ENCODE measurements around the gene XRCC6.

DNA sequence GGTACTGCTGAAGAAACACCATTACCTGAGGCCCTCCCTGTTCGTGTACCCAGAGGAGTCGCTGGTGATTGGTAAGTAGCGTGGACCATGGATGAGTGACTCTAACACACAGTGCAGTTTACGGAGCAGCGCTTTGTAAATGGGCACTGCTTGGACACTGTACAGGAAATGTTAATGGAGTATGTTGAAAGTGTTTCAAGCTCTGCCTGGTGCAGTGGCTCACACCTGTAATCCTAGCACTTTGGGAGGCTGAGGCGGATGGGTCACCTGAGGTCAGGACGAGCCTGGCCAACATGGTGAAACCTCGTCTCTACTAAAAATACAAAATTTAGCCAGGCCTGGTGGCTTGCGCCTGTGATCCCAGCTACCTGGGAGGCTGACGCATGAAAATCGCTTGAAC, 29.7 kb downstream of the XRCC6 start:
- TF ChIP-seq CBX3 (IDR thresholded peaks at IDR 0.05; ENCODE audit: low read depth) (no peak), SIN3A (IDR thresholded peaks at IDR 0.05; ENCODE audit: low read depth) (no peak), EZH2 (IDR thresholded peaks at IDR 0.05) (no peak), ATF3 (IDR thresholded peaks at IDR 0.05) (no peak), POLR2A (IDR thresholded peaks at IDR 0.05; ENCODE audit: borderline replicate concordance, extremely low read depth, insufficient read depth, insufficient read length) (no peak), RAD21 (IDR thresholded peaks at IDR 0.05; ENCODE audit: low read depth) (no peak), EZH2phosphoT487 (IDR thresholded peaks at IDR 0.05; ENCODE audit: borderline replicate concordance) (no peak), POLR2AphosphoS5 (IDR thresholded peaks at IDR 0.05; ENCODE audit: low read depth, low read length) (no peak), YY1 (IDR thresholded peaks at IDR 0.05; ENCODE audit: extremely low read depth, insufficient replicate concordance, low read depth, low read length) (no peak), SP1 (IDR thresholded peaks at IDR 0.05; ENCODE audit: low read depth) (no peak)
- TF ChIP-seq, protein P1, sequence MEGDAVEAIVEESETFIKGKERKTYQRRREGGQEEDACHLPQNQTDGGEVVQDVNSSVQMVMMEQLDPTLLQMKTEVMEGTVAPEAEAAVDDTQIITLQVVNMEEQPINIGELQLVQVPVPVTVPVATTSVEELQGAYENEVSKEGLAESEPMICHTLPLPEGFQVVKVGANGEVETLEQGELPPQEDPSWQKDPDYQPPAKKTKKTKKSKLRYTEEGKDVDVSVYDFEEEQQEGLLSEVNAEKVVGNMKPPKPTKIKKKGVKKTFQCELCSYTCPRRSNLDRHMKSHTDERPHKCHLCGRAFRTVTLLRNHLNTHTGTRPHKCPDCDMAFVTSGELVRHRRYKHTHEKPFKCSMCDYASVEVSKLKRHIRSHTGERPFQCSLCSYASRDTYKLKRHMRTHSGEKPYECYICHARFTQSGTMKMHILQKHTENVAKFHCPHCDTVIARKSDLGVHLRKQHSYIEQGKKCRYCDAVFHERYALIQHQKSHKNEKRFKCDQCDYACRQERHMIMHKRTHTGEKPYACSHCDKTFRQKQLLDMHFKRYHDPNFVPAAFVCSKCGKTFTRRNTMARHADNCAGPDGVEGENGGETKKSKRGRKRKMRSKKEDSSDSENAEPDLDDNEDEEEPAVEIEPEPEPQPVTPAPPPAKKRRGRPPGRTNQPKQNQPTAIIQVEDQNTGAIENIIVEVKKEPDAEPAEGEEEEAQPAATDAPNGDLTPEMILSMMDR (IDR thresholded peaks at IDR 0.05 in 2 of 3, conservative IDR thresholded peaks at IDR 0.05 in 1 of 3; ENCODE audit: borderline replicate concordance in 1 of 3, insufficient read depth in 1 of 3, low read depth in 2 of 3, low read length in 2 of 3), result no peak
